ENCODE measurements around the gene FOXRED1.

GRCh38 chr11:126317756-126318573 is 49.0 kb downstream of the FOXRED1 start:
- TF ChIP-seq TAF1 (IDR thresholded peaks at IDR 0.05; ENCODE audit: borderline replicate concordance, low read depth, low read length) = no peak
- no peak for TF ChIP-seq POLR2A (IDR thresholded peaks at IDR 0.05; ENCODE audit: low read depth, low read length)
- TF ChIP-seq POLR2AphosphoS5 (IDR thresholded peaks at IDR 0.05; ENCODE audit: low read depth, low read length) = no peak
